ENCODE measurements around the gene KCNMA1. TPM values are rescaled to one million over a fixed set of nuclear protein-coding genes. Genes with fewer than 3 reads are reported as not detected.
A peak's percentile ranks its signal among the peaks of the same experiment; 100 is the strongest.

The KCNMA1 gene
- total RNA-seq, 2 donors from 2014 or later = 5.9 to 9.3 TPM

DNA sequence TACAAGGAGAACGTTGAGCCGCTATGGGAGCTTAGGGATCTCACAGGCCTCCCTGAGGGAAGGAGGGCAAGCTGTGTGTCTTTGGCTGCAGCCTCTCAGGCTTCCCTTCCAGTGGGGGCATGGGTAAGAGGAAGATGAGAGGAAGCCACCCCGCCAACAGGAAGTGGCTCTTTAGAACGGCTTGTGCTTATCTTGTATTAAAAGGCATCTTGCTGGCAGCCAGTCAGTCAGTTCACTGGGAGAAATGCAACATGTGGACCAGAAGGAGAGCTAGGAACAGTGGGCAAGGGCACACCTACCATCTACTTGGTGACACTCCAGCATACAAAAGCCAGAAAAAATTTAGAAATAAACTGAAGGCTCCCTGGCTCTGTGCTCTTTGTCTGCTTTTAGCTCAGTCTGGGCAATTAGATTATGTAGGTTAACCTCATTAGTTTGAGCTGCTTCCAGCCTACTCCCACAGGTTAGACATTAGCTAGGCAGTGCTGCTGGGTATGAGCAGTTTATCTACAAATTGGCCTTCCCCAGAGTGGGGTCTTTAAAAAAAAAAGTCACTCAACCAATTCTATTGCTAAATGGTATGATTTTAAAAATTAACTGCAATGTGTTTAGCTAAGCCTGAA, 595.9 kb downstream of the KCNMA1 start:
- Histone ChIP-seq H3K4me1 (no peaks in the 10 kb centered on the region), H3K9me3 (no peaks in the 10 kb centered on the region), H3K4me3 (no peak overlapping the region), H3K27me3 (no peaks in the 10 kb centered on the region), H3K36me3 (replicated peaks in 1 of 2; ENCODE audit: insufficient read depth in 1 of 2, low read depth in 2 of 2) (no peaks in the 10 kb centered on the region), H3K27ac (no peak overlapping the region)
- TF ChIP-seq POLR2A (IDR thresholded peaks at IDR 0.05) = no peak
- TF ChIP-seq, protein P1, sequence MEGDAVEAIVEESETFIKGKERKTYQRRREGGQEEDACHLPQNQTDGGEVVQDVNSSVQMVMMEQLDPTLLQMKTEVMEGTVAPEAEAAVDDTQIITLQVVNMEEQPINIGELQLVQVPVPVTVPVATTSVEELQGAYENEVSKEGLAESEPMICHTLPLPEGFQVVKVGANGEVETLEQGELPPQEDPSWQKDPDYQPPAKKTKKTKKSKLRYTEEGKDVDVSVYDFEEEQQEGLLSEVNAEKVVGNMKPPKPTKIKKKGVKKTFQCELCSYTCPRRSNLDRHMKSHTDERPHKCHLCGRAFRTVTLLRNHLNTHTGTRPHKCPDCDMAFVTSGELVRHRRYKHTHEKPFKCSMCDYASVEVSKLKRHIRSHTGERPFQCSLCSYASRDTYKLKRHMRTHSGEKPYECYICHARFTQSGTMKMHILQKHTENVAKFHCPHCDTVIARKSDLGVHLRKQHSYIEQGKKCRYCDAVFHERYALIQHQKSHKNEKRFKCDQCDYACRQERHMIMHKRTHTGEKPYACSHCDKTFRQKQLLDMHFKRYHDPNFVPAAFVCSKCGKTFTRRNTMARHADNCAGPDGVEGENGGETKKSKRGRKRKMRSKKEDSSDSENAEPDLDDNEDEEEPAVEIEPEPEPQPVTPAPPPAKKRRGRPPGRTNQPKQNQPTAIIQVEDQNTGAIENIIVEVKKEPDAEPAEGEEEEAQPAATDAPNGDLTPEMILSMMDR (IDR thresholded peaks at IDR 0.05) = no peak
- no peak for ATAC-seq
- intact Hi-C loops (cut with DNase I) = no loop called here
- DNase-seq = peak in 2 of 4 donors; percentile 8 to 12
- WGBS, 2 donors = 61 to 67% methylated on average over 4 of the region's 4 CpGs

- no peaks in the 10 kb centered on the region for H3K36me3 ChIP-seq (replicated peaks in 1 of 2; ENCODE audit: insufficient read depth in 1 of 2, low read depth in 2 of 2)
- no peaks in the 10 kb centered on the region for H3K27me3 ChIP-seq
- DNase-seq = no peak
- H3K27ac ChIP-seq = no peak overlapping the region
- WGBS, 2 donors = 90 to 95% methylated on average over 4 of the region's 4 CpGs
- H3K4me1 ChIP-seq = no peaks in the 10 kb centered on the region
- no peak for ATAC-seq
- H3K4me3 ChIP-seq = no peak overlapping the region
- TF ChIP-seq, protein P1 (IDR thresholded peaks at IDR 0.05) = no peak
- no peak for TF ChIP-seq POLR2A (IDR thresholded peaks at IDR 0.05)
- no peaks in the 10 kb centered on the region for H3K9me3 ChIP-seq
- intact Hi-C loops (cut with DNase I) = no loop called here
Observed at GRCh38 chr10:77038407-77038806, 599.2 kb downstream of the KCNMA1 start.

DNA sequence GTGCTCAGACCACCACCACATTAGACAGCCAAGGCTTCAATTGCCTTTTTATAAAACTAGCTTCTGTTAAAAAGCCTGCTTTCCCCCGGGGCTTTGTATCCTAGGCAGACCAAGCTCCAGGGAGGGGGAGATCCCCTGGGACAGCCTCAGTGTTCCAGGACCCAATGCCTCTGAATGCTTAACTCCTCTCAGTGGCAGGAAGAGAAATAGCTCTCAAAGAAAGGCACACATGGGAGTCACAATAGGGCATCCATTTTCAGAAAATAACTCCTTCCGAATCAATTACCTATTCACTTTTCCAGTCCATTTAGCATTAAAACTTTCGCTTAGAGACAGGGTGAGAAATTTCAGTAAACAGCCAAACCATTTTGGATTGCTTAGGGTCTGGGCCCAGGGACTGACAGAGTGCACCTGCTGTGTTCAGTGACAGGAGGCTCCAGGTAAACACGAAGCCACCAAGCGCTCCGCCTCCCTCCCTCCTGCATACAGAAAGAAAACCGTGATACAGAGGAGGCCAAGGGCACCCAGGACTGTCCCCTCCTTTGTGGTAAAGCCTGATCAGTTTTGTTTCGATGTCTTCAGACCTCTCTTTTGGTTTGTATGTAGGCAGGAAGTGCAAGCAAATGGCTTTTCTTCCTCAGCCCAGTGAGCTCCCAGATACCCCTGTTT, 599.7 kb downstream of the KCNMA1 start:
- Histone ChIP-seq H3K4me1 (no peaks in the 10 kb centered on the region), H3K27ac (no peak overlapping the region), H3K4me3 (no peak overlapping the region), H3K9me3 (no peaks in the 10 kb centered on the region), H3K27me3 (no peaks in the 10 kb centered on the region), H3K36me3 (replicated peaks in 1 of 2; ENCODE audit: insufficient read depth in 1 of 2, low read depth in 2 of 2) (no peaks in the 10 kb centered on the region)
- 80 to 87% methylated on average over 8 of the region's 8 CpGs for WGBS, 2 donors
- intact Hi-C loops (cut with DNase I) = no loop called here
- ATAC-seq (no peak), DNase-seq (peak in 2 of 4 donors; percentile 10 to 16)
- TF ChIP-seq, protein P1 (IDR thresholded peaks at IDR 0.05) = no peak
- no peak for TF ChIP-seq POLR2A (IDR thresholded peaks at IDR 0.05)

- WGBS, 2 donors = 79 to 83% methylated on average over 6 of the region's 6 CpGs
- ATAC-seq = no peak
- DNase-seq = no peak
- TF ChIP-seq POLR2A (IDR thresholded peaks at IDR 0.05) = no peak
- TF ChIP-seq, protein P1 (IDR thresholded peaks at IDR 0.05) = peak in 5 of 7 experiments; percentile 19 to 28 (median 26)
- Histone ChIP-seq H3K27ac (no peak overlapping the region), H3K27me3 (no peaks in the 10 kb centered on the region), H3K4me1 (no peaks in the 10 kb centered on the region), H3K4me3 (no peak overlapping the region), H3K36me3 (replicated peaks in 1 of 2; ENCODE audit: insufficient read depth in 1 of 2, low read depth in 2 of 2) (no peaks in the 10 kb centered on the region), H3K9me3 (no peaks in the 10 kb centered on the region)
- intact Hi-C loops (cut with DNase I) = no loop called here
Observed at GRCh38 chr10:77036993-77037734, 600.4 kb downstream of the KCNMA1 start.
